Posterior vena cava (tissue), 2 donors: ENCODE data around the gene CAMK2D. TPM values are rescaled to one million over a fixed set of nuclear protein-coding genes. Genes with fewer than 3 reads are reported as not detected.

Experiments used
- DNase-seq: peaks from one replicate; pipeline ENCODE4 v3.0.0-alpha.2; 2020; ENCODE audit warnings: low spot score
- intact Hi-C, 2 donors: fragments of 100-400 bp; cut with DNase I; formaldehyde crosslinking; loops; one replicate each; pipeline versions ENCODE4 v1.14.1 to v1.14.2; 2022 to 2023
- total RNA-seq, 2 donors: library from RNA; stranded (reverse); fragmentation: NEBNext Ultra II Directional; extraction: Animal tissue kit (Norgen Biotek cat#: 25700); gene quantifications; one replicate each; pipeline ENCODE4 v1.2.1, GENCODE V29; 2021
- donor health status: DM: yes; HTN: yes; CAD: no.
- donor health status: DM: yes; HTN: yes; CAD: no.

Gene CAMK2D
- total RNA-seq, 2 donors from 2014 or later, result 51.5 to 67.2 TPM

DNA sequence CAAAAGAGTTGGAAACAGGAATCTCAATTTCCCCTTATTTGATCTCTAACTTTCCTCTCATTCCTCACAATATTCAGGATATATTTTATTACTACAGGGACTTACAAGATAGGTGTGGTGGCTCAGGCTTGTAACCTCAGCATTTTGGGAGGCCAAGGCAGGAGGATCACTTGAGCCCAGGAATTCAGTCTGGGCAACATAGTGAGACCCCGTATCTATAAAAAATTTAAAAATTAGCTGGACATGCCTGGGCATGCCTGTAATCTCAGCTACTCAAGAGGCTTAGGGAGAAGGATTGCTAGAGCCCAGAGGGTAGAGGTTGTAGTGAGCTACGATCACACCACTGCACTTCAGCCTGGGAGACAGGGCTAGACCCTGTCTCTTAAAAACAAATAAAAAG, 200.4 kb downstream of the CAMK2D start:
- intact Hi-C loops, result no loop called here
- no peak for DNase-seq

DNA sequence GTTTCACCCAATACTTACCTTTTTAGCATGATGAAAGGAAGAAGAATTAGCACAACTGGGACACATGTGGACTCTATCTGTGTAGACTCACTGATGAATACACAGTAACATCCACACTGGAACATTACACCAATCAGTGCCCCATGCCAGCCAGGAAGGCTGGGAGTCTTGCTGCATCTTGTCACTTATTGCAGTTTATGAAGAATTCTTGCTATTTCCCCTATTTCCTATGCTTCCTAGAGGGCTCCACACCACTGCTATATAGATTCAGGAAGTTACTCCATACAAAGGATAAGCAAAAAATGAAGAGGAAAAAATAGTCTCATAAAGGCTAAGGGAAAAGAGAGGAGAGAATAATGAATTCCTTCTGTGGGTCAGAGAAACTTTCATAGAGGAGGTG, 201.0 kb downstream of the CAMK2D start:
- intact Hi-C loops, result no loop called here
- DNase-seq, result no peak

DNA sequence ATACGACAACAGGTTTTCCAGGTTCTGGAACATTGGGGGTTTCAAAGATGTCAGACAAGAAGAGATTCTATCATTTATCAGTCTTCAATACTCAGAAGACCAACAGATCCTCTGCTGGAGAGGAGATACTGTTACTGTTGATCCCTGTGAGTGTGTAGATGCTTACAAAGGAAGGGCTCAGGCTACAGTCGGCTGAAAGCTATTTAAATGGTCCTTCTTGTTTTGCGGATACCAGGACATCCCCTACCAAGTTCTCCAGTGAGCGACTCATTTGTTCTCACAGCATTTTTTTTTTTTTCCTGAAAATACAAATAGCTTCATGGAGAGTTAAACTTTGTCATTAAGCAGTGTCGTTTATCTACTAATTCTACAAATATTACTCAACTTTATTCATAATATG, 201.6 kb downstream of the CAMK2D start:
- no peak for DNase-seq
- intact Hi-C loops, result no loop called here

DNA sequence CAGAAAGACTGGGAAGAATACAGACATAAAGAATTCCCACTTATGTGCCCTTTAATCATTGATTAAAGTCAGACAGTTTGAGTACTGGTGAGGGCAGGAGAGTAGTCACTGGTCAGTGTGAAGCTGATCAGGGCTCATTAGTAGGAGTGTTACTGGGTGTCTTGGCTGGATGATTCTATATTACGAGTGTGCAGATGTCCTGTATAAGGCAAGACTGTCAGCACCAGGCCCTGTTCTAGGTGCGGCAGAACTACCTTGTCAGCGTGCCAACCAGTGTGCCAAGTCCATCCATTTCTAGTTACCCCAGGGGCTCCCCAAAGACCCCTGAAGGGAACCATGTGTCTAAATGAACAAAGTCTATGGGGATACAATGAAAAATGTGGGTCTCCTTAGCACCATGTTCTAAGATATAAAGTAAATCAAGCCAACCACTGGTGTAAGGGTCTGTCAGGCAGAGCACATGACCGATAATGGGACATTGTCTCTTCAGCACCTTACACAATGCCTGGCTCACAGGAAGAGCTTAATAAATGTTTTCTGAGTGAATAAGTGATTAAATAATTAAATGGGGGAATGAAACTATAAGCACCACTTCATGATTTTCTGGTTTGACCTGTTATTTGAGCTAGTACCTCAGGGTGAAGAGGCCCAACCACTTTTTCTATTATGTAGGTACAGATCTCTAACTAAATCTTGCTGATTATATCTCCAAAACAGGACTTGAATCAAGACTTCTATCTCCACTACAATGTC, 205.0 kb downstream of the CAMK2D start:
- intact Hi-C loops, result no loop called here
- DNase-seq, result no peak

DNA sequence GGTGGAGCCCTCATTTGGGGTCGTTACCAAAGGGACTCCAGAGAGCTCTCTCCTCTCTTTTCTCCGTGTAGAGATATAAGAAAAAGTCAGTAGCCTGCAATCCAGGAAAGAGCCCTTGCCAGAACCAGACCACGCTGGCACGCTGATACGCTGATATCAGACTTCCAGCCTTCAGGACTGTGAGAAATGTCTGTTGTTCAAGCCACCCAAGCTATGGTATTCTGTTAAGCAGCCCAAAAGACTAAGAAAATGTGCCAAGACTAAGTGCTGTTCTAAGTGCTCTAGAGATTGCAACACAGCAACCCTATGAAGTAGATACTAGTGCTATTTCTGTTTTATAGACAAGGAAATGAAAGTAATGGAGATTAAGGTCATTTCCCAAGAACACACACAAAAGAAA, 205.7 kb downstream of the CAMK2D start:
- intact Hi-C loops, result no loop called here

DNA sequence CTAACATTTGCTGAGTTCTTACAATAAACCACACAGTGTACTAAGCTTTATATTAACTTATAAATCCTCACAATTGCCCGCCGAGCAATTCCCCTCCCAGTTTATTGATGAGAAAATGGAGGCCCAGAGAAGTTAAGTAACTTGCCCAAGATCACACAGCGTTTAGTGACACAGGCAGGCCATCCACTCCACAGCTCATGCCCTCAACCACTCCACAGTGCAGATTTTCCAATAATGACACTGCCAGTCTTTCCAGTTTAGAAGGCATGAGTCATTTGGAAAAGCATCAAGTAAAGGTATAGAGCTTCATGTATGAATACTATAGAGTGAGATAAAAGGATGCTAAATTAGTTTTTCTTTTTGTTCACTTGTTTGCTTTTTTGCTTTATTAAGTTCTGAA, 208.5 kb downstream of the CAMK2D start:
- DNase-seq, result no peak
- intact Hi-C loops, result no loop called here

More for the DNA sequence above, 205.7 kb downstream of the CAMK2D start:
- DNase-seq, result peak; percentile 85

DNA sequence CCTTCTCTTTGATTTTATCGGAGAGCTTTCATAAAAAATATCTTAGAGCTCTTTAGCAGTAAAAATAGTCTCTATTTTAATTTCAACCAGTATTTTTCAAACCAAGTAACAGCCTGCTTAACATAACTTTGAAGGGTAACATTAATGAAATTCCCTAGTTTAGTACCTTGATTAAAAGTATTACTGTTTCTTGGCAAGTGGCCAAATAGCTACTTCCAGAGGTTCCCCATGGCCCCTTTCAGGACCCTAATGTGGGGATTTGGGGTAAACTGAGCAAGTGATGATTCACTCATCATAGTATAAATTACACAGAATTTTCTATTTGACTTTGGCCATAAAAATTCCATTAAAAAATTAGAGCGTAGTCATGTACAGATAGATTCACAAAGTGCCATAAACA, 211.0 kb downstream of the CAMK2D start:
- intact Hi-C loops, result no loop called here
- DNase-seq, result no peak

DNA sequence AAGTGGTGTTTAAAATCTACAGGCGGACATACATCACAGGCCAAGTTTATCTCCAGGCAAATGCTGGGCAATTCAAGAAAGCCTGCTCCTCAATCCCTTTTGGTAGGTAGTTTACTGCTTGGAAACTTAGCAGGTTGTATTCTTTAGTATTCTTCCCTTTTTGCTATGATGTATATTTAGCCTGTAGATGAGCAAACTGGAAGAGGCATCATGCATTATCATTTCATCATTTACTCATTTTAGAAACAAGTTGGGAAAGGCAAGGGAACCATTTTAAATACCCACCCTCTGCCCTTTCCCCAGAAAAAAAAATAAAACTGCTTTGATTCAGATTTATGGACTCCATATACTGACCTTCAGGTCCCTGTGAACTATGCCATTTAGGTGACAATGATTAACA, 213.2 kb downstream of the CAMK2D start:
- intact Hi-C loops, result no loop called here
- no peak for DNase-seq

DNA sequence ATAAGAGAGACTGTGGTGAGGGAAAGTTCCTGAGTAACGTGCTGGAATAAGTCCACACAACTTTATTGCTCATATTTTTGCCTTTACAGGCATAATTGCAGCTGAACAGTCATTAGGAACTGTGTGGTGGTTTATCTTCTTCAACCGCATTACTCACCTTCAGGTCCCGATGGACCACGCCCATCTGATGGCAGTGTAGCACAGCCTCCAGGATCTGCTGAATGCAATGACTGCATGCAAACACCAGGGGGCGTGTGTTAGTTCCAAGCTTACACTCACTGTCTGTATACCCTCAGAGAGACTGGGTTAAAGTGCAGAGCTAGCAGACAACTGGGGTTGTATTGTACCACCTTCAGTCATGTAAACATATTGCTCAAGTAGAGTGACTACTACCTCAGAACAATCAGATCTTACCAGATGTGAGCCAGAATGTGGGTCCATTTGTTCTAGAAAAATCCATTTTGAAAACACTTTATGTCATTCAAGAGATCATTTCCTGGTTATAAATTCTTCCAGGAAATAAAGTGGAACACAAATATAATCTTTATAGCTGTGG, 214.0 kb downstream of the CAMK2D start:
- DNase-seq, result peak; percentile 94
- intact Hi-C loops, result no loop called here

DNA sequence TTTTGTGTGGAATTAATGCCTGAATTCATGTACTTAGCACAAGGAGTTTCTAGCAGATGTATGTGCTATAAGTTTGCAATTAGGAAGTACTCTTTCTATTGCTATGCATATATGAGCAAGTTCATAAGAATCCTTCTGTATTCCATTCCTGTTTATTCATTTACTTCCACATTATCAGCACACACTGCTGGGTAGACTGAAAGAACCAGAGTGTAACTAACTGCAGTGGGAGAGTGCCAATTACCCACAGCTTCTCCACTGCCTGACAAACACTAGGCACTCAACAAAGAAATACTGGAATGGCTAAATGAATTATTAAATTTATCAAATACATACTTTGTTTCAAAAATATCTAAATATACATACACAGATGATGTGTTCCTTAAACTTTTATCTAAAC, 219.6 kb downstream of the CAMK2D start:
- intact Hi-C loops, result no loop called here
- no peak for DNase-seq

DNA sequence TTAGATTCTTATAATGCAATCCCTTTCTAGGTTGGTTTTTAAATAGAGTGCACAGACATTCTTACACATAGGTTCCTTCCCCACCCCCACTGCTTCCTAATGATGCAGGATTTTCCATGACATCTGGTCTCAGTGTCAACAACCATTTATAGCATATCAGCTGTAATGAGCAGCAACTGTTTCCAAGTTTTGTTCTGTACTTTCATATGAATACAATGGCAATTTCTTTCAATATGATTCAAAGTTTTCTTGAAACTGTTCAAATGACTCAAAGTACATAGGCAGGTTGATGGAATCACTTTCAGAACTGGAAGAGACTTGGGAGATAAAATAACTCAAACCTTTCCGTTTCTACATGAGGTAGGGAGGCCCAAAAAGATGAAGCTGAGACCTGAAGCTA, 220.7 kb downstream of the CAMK2D start:
- intact Hi-C loops, result no loop called here

DNA sequence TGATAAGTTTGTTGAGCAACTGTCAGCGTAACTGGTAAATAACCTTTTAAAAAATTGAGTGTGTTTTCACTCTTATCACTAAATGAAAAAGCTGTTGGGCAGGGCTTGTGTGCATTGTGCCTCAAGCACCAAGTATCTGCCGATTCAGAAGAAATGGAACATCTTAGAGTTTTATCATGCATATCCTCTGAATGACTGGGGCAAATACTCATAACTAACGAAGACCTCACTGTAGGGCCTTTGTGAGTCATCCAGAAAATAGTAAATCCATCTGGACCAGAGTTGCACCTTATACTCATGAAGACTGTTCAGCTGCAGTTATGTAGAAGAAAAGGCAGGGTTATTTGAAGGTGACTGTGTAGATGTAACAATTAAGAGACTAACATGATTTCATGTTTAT, 222.1 kb downstream of the CAMK2D start:
- no peak for DNase-seq
- intact Hi-C loops, result loop anchor here in 1 of 2 donors (10.0 kb wide), 1 partner anchor 65 kb away; no protein-coding TSS in a partner anchor

More for the DNA sequence above, 220.7 kb downstream of the CAMK2D start:
- no peak for DNase-seq

DNA sequence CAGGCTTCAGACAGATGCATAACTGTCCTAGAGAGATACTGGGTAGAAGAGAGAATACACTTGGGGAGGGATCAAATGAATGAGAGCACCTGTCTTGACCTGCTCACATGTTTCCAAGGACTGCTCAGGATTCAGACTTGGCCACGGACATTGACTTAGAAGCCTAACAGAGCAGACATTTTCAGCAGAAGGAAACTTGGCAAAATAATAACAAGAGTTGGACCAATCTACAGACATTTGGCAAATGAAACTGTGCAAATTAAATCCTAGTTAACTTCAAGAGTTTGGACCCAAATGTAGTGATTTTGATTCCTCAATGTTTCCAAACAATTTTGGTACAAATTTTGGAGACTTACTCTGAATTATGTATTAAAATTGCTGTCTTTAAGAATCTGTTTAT, 223.9 kb downstream of the CAMK2D start:
- DNase-seq, result no peak
- intact Hi-C loops, result loop anchor here in 1 of 2 donors (10.0 kb wide), 1 partner anchor 63 kb away; no protein-coding TSS in a partner anchor

DNA sequence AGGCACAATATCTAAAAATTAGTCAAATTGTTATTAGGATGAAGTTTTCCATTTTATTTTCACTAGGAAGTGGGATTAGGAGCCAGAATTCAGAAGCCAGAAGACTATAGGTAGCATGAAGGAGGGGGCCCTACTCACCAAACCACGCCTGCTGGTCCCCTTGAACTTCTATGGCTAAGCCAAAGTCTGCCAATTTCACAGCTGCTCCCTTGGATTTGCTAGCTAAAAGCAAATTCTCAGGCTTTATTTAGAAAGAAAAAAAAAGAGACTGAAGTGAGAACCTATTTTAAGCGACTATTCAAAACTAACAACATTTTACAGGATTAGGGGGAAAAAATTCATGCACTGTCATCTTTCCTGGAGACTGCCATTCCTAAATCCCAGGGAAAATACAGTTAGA, 224.3 kb downstream of the CAMK2D start:
- no peak for DNase-seq
- intact Hi-C loops, result loop anchor here in 1 of 2 donors (10.0 kb wide), 1 partner anchor 62 kb away; no protein-coding TSS in a partner anchor

DNA sequence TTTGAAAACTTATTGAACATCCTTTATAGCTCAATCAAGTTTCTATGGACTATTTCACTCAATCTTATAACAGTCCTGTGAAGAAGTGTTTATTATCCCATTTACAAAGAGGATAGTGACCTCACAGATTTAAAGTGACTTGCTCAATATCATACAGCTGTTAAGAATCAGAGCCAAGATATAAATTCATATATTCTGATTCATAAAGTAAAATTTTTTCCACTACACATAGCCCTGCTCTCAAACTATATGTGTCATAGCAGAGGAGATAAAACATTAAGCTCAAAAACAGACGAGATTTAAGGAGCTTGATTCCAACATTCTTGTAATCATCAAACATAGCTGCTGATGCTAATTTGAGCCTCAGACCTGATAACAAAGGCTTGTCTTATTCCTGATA, 226.8 kb downstream of the CAMK2D start:
- intact Hi-C loops, result loop anchor here in 1 of 2 donors (10.0 kb wide), 1 partner anchor 60 kb away; no protein-coding TSS in a partner anchor
- no peak for DNase-seq

DNA sequence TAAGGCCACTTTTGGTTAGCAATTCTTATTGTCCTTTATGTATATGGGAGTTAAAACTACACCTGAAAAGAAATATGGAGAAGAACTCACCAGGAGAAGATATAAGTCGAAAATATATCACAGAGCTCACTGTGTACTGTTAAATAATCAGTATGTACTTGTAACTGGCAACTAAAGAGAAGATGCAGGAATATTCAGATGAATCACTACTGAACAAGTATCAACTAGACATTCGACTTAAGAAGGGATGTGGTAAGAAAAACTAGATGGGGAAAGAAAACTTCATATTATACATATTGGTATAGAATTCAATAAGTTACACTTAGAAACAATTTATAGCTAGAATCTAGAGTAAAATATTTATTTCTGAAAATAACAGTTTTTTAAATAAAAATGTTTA, 230.0 kb downstream of the CAMK2D start:
- intact Hi-C loops, result loop anchor here in 1 of 2 donors (10.0 kb wide), 1 partner anchor 57 kb away; no protein-coding TSS in a partner anchor
- no peak for DNase-seq

DNA sequence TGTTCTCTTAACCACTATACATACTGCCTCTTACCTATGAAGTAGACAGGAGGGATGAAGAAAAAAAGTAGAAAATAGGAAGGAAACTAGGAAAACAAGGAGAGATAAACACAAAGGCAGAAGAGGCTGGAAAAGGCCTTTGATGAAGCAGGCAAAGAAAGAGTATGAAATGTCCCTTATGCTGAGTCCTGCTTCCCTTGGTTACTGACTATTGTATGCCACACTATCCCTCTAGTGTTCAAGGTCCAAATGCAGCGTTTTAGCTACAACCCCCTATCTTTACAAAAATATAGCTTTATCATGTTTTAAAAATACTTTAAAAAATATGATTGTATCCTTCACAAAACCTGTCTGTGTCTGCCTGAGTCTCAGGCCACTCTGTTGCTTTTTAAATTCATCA, 233.1 kb downstream of the CAMK2D start:
- DNase-seq, result no peak
- intact Hi-C loops, result no loop called here

DNA sequence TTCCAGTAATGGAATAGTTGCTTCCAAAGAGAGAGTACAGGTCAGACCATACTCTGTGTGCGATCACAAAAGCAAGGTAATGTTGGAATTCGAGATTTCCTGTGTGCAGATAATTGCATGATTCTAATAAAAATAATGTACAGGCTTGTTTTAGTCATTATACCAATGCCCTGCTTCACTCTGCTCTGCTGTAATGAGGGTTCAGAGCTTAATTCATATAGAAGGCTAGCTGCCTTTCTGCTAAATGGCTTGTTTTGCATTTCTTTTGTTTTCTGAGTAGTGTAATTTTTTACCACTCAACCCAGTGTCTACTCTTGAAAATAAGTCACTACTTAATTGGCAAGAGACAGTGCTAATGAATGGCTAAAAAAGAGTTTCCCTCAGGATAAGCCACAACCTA, 236.0 kb downstream of the CAMK2D start:
- DNase-seq, result no peak
- intact Hi-C loops, result no loop called here

DNA sequence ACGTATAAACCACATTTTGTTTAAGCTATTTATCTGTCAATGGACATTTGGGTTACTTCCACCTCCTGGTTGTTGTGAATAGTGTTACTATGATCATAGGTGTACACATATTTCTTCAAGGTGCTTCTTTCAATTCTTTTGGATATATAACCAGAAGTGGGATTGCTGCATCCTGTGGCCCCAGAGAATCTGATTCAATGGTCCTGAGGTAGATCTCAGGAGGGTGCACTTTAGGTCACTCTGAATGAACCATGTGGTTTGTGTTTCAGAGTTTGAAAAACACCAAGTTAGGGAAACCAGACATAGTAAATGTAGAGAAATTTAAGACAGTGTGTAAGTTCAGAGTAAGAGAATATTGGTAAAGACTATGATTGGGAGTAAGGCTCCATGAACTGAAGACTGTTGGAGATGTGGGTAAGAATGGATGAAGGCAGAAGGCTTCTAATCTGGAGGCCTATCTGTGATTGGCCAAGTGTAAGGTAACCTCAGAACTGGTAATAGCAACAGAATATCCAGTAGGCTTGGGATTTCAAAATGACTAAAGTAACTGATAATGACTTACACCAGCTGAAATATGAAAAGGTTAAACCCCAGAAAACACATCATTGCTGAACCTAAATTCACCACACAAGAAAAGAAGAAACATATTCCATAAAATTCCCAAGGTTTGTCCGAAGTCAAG, 236.9 kb downstream of the CAMK2D start:
- DNase-seq, result no peak
- intact Hi-C loops, result no loop called here

DNA sequence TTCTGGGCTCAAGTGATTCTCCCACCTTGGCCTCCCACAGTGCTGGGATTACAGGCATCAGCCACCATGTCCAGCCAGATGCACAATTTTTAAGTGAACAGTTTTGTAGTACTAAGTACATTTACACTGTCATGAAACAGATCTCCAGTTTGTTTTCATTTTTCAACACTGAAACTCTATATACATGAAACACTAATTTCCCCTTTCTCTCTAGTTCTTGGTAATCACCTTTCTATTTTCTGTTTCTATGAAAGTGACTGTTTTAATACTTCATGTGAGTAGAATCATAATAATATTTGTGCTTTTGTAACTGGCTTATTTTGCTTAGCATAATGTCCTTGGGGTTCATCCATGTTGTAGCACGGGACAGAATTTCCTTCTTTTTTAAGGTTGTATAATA, 237.4 kb downstream of the CAMK2D start:
- no peak for DNase-seq
- intact Hi-C loops, result no loop called here
